ENCODE results near the gene KBTBD6.
"Not testable (repeated sequence)": the region's sequence is repeated elsewhere in the genome, so short reads cannot be mapped to it uniquely, and the experiment has no call there.

KBTBD6 gene

DNA sequence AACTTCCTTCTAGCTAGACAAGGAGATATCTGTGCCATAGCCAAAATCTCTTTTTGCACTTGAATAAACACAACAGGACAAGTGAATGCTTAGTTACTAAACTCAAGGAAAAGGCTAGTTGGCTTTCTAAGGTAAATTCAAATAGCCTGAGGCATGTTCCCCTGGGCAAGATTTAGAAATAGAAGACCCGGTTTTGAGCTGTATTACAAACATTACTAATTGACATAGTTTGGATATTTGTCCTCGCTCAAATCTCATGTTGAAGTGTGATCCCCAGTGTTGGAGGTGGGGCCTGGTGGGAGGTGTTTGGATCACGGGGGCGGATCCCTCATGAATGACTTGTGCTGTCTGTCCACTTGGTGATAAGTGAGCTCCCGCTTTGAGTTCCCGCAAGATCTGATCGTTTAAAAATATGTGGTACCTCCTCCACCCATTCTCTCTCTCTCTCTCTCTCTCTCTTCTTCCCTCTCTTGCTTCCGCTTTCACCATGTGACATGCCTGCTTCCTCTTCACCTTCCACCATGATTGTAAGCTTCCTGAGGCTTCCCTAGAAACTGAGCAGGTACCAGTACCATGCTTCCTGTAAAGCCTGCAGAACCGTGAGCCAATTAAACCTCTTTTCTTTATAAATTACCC is 3.9 kb upstream of the KBTBD6 start:
- DNase-seq (ENCODE audit: low read depth in 3 of 3): no peak

DNA sequence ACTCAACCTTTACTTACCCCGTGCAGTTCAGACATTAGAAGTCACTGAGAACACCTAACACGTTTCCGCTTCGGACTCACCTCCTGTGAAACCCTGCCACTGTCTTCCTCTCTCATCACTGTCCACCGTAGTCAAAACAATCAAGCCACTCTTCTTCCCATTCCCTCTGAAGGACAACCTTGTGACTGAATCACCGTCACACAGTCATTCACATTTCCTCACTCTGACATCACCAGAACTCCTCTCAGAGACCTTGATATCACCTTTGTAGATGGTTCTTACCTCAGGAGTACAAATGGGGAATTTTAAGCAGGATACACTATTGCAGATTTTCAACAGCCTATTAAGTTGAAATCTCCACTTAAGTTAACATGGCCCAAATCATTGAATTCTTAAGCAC is 1.3 kb upstream of the KBTBD6 start:
- no peak for DNase-seq (ENCODE audit: low read depth in 3 of 3)

DNA sequence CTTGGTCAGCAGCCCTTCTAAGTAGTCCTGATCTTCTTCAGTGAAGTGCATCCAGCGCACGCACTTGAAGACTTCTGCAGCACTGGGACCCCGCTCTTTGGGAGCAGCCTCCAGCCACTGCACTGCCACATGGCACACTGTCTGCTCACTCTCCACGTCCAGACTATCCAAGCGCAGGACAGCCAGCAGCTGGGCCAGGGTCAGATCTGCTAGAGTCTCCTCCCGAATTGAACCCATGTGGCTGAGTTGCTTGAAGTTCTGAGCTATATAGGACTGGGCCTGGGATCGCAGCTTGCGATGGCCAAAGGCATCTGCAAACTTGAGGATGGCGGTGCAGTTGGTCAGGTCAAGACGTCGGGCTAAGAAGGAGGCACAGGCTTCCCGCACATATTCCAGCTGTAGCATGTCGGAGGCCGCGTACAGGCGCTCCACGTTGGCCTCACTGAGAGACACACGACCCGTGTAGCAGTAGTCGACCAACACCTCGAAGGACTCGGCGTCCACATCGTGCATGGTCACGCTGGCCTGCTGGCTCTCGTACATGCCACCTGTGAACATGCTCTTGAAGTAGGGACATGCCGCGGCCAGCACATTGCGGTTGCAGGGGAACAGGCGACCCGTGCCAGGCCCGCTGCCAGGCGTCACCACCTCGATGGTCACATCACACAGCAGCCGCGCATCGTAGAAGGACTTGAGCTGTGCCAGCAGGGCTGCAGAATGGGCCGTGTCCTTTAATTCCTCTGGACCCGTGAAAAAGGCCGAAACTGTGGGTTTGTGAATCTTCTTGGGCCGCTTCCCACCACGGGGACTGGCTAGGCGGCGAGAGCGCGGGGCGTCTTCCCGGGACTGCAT is 716 bp downstream of the KBTBD6 start:
- not testable (repeated sequence) for DNase-seq (ENCODE audit: low read depth in 3 of 3)

DNA sequence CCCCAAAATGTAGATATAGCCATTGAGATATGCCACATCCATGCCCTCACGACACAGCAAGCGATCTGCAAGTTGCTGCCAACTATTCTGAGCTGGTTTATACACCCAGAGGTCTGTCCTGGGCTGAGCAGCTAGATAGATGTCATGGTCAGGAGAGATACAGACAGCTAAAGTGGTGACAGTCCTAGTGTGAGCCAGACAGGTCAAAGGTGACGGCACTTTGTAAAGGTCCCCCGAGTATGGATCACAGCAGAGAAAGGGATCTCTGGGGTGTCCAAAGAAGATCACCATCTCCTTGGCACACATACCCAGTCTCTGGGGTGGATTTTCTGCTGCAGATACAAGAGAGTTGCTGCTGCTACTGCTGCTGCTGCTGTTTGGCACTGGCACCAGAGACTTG is 1.4 kb downstream of the KBTBD6 start:
- DNase-seq (ENCODE audit: low read depth in 3 of 3): not testable (repeated sequence)

DNA sequence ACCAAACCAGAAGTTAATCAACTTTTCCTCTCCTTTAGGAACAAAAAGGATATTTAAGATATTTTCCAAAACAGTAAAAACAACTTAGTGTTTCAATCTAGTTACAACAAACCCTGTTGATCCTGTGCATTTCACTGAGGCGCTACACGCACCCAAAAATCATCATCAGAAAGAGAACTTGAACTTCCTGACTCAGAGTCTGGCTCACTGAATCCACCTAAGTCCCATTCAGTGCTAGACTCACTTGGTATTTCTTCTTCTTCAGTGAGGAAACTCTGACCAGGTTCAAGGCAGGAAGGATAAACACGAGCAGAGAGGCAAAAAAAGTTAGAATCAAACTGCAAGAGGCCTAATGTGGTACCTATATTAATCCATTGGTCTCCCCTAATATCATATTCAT is 2.2 kb downstream of the KBTBD6 start:
- no peak for DNase-seq (ENCODE audit: low read depth in 3 of 3)

DNA sequence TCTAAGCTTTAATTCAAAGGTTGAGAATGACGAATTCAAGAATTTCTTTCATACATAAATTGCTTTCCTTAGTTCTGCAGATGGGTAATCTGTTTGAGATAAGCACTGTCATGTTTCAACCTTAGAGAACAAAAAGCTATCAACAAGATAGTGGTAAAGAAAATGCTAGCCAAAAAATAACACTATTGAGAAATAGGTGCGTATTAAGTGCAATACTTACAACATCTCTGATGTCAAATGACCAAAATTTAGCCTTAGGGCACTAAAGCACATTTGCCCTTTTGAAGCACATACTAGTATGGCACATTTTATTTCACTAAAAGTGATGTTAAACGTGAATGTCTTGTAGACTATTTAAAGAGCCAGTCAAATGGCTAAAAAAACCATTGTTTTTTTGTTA is 4.9 kb downstream of the KBTBD6 start:
- DNase-seq (ENCODE audit: low read depth in 3 of 3): no peak

DNA sequence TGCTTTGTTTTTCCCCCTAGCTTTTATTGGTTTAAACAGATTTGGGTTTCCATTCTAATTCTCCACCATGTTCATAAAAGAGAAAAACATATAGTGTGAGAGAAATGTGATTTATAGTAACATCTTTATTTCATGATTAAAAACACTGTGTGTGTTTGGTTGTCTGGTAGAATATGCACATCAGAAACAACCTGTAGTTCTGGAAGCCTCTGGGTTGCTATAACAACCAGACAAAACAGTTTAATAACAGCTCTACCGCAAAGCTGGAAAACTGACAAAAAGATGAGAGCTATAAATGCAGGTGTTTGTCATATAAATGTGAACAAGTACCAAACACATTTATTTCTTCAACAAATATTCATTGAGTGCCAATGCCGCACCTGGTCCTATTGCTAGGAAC is 9.8 kb downstream of the KBTBD6 start:
- no peak for DNase-seq (ENCODE audit: low read depth in 3 of 3)

DNA sequence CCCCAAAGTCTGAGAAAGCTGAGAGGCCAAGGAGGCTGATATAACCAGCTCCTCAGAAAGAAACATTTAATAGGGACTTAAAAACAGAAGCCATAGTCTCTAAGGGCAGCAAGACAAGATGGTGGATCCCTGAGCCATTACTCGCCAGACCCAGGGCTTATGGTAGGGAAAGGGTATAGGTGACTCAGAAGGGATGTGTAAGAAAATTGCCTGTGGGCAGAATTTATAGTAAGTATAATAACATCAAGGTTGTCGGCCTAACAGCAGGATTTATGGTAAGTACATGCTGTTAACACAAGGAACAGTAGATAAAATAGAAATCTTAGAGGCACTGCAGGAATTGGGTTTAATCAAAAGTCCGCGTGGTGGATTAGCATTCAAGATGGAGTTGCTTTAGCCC is 14.7 kb downstream of the KBTBD6 start:
- DNase-seq (ENCODE audit: low read depth in 3 of 3): no peak

DNA sequence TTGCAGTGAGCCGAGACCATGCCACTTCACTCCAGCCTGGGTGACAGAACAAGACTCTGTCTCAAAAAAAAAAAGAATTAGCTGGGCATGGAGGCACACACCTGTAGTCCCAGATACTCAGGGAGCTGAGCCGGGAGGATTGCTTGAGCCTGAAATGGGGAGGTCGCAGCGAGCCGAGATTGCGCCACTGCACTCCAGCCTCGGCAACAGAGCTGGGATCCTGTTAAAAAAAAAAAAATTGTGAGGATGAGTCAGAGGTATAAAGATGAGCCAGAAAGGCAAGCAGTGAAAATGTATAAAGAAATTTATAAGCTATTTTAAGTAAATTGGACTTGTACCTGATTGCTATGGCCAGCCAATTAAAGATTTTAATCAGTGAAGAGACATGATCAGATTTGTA is 21.1 kb downstream of the KBTBD6 start:
- no peak for DNase-seq (ENCODE audit: low read depth in 3 of 3)

DNA sequence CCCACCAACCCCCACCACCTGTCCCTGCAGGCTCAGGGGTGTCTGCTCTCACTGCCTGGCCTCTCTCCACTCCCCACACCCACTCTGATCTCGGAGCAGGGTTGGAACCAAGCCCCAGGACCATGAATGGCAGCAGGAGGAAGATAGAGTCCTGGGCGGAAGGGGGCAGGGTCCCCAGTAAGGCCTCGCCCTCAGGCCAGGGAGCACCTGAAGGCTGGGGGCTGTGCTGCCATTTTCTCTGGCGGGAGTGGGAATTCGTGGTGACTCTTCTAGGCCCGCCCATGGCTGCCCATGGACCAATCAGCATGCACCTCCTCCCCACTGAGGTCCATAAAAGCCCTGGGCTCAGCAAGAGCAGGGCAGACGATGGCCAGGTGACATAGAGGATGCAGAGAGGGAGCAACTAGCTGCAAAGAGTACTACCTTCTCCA is 25.0 kb downstream of the KBTBD6 start:
- DNase-seq (ENCODE audit: low read depth in 3 of 3): no peak

DNA sequence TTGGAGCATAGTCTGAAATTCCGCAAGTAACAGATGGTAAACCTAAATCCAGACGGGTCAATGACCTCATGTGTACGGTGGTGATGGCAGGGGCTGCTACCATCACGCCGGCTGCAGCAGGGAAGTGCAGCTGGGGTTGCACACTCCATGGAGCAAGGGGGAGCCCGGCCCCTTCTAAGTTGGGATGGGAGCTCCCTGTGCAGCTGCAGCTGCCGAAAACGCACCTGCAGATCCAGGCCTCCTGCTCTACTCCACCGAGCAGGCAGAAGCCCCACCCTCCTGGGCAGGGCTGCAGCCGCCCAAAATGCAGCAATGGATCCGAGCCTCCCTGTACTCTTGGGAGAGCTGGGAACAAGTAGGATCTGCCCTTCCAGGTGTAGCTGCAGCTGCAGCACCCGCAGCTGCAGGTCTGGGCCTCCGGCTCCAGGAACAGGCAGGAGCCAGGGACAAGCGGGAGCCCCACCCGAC is 25.5 kb downstream of the KBTBD6 start:
- no peak for DNase-seq (ENCODE audit: low read depth in 3 of 3)

DNA sequence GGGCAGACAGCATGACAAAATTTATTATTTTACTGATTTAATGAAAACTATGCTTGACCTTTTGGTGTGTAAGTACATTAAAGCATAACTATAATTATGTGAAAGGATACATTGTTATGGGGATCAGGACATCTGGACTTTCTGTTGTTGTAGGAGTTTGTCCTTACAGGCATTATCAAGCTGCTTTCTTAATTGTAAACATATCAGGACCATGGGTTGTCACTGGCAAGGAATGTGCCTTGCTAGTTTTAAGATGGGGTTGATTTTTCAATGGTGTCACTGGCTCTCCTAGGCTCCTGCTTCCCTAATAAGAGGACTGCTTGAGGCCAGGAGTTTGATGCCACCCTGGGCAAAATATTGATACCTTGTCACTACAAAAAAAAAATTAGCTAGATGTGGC is 32.6 kb downstream of the KBTBD6 start:
- no peak for DNase-seq (ENCODE audit: low read depth in 3 of 3)

DNA sequence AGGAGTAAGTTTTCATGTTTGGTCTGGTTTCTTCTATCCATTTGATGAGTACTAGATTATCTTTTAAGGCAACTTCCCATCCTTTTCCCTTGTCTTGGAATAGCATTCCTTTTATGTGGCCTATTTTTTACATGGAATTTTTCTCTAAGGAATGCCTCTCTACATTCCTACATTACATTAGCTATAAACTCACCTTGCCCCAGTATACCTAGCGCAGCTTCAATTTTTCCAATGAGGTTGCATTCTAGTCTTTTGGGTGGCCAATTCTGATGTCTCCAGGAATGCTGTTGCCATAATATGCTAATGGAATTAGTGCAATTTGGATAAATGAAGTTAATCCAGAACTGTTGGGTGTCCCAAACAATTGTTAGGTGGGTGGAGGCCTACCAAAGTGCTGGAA is 33.8 kb downstream of the KBTBD6 start:
- no peak for DNase-seq (ENCODE audit: low read depth in 3 of 3)

DNA sequence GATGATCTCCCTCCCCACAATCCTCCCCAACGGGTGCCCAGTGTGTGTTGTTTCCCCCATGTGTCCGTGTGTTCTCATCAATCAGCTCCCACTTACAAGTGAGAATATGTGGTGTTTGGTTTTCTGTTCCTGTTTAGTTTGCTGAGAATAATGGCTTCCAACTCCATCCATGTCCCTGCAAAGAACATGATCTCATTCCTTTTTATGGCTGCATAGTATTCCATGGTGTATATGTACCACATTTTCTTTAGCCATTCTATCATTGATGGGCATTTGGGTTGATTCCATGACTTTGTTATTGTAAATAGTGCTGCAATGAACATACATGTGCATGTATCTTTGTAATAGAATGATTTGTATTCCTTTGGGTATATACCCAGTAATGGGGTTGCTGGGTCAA is 36.9 kb downstream of the KBTBD6 start:
- not testable (repeated sequence) for DNase-seq (ENCODE audit: low read depth in 3 of 3)

DNA sequence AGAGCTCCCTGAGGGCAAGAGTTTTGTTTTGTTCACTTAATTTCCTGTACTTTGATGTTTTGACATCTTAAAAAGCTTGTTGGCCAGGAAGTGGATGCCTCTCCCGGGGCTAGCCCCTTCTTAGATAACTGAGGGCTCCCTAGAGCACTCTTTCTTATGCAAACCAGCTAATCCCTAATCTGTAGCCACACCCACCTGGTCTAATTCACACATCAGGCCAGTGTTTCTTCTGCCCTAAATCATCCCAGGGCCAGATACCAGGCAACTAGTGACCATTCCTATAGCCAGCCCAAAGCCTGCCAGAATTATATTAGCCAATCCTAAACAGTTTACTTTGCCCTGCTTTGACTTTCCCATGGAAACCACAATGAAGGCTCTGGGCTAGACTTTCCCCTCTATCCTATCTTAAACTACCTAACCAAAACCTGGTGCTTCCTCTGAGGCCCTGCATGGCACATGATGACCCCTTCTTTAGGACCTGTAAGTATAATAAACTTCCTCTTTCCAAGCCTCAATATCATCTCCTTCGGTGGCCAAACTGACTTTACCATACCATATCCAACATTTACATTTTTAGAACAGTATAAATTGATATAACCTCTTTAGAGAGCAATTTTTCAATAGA is 46.5 kb downstream of the KBTBD6 start:
- no peak for DNase-seq (ENCODE audit: low read depth in 3 of 3)

DNA sequence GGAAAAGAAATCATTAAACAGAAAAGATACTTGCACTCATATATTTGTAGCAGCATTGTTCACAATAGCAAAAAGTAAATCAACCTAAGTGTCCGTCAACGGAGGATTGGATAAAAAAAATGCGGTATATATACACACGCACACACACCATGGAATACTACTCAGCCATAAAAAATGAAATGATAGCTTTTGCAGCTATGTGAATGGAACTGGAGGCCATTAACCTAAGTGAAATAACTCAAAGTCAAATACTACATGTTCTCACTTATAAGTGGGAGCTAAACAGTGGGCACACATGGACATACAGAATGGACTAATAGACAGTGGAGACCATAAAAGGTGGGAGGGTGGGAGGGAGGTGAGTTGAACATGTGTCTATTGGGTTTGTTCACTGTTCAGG is 52.9 kb downstream of the KBTBD6 start:
- no peak for DNase-seq (ENCODE audit: low read depth in 3 of 3)

All from stimulated activated CD4-positive, alpha-beta T cell treated with anti-CD3 and anti-CD28 coated beads, TNF-alpha, amount 100 ng/mL, for 48 hours (primary cell).